HG02970 (cell line): ENCODE data around the gene FBN2.
"Not testable (repeated sequence)": the region's sequence is repeated elsewhere in the genome, so short reads cannot be mapped to it uniquely, and the experiment has no call there.

Experiments used
- ATAC-seq: cut with Tn5 transposase; IDR thresholded peaks from one replicate; pipeline ENCODE4 v1.9.1; 2021; ENCODE audit warnings: mild to moderate bottlenecking, moderate library complexity, moderate number of reproducible peaks; ENCODE audit not compliant: unreplicated experiment, low FRiP score

The FBN2 gene

GRCh38 chr5:128331261-128331660 lies 206.8 kb downstream of the FBN2 start:
- ATAC-seq, result no peak

GRCh38 chr5:128329386-128329939 lies 208.6 kb downstream of the FBN2 start:
- ATAC-seq, result no peak

GRCh38 chr5:128328446-128328845 lies 209.6 kb downstream of the FBN2 start:
- ATAC-seq, result no peak

GRCh38 chr5:128328007-128328406 lies 210.0 kb downstream of the FBN2 start:
- no peak for ATAC-seq

- not testable (repeated sequence) for ATAC-seq
Measured at GRCh38 chr5:128321418-128321817, 216.6 kb downstream of the FBN2 start.

GRCh38 chr5:128318691-128319090 lies 219.4 kb downstream of the FBN2 start:
- no peak for ATAC-seq

GRCh38 chr5:128317481-128317880 lies 220.6 kb downstream of the FBN2 start:
- no peak for ATAC-seq

GRCh38 chr5:128315671-128316070 lies 222.4 kb downstream of the FBN2 start:
- no peak for ATAC-seq

GRCh38 chr5:128305341-128305740 lies 232.7 kb downstream of the FBN2 start:
- ATAC-seq, result no peak

GRCh38 chr5:128304791-128305190 lies 233.3 kb downstream of the FBN2 start:
- no peak for ATAC-seq

GRCh38 chr5:128304088-128304487 lies 234.0 kb downstream of the FBN2 start:
- no peak for ATAC-seq

GRCh38 chr5:128303593-128303992 lies 234.5 kb downstream of the FBN2 start:
- no peak for ATAC-seq

GRCh38 chr5:128300181-128300580 lies 237.9 kb downstream of the FBN2 start:
- ATAC-seq, result no peak

GRCh38 chr5:128290152-128290858 lies 247.7 kb downstream of the FBN2 start:
- ATAC-seq, result no peak

- no peak for ATAC-seq
Measured at GRCh38 chr5:128287740-128288139, 250.3 kb downstream of the FBN2 start.

GRCh38 chr5:128284236-128284635 lies 253.8 kb downstream of the FBN2 start:
- ATAC-seq, result no peak

GRCh38 chr5:128279345-128279744 lies 258.7 kb downstream of the FBN2 start:
- ATAC-seq, result no peak

GRCh38 chr5:128276537-128277216 lies 261.4 kb downstream of the FBN2 start:
- no peak for ATAC-seq

GRCh38 chr5:128274441-128274840 lies 263.6 kb downstream of the FBN2 start:
- no peak for ATAC-seq

- no peak for ATAC-seq
Measured at GRCh38 chr5:128273736-128274135, 264.3 kb downstream of the FBN2 start.

GRCh38 chr5:128271859-128272464 lies 266.1 kb downstream of the FBN2 start:
- ATAC-seq, result no peak
